Liver (tissue), 3 donors: ENCODE measurements around the gene MRPL18.

ENCODE experiments used
- CTCF ChIP-seq: fragments of 150-350 bp; IDR thresholded peaks from 2 replicates; pipeline ENCODE4 v1.5.1; 2017; ENCODE audit warnings: improper control_type of control experiment, low read depth, low read length; ENCODE audit not compliant: missing input control
- EGR1 ChIP-seq, 2 donors: IDR thresholded peaks; 2 replicates each; pipeline ENCODE4 v1.6.1; 2016 to 2018; ENCODE audit warnings: antibody characterized with exemption in 2 of 2, low read depth in 2 of 2
- GABPA ChIP-seq, 2 donors: IDR thresholded peaks in 1 of 2; conservative IDR thresholded peaks in 1 of 2; 2 replicates each; pipeline ENCODE4 v1.6.1; 2016; ENCODE audit warnings: antibody characterized with exemption in 2 of 2, mild to moderate bottlenecking in 1 of 2, moderate library complexity in 1 of 2
- JUND ChIP-seq, 2 donors: IDR thresholded peaks; 2 replicates each; pipeline ENCODE4 v1.6.1; 2016; ENCODE audit warnings: antibody characterized with exemption in 2 of 2
- NR2F2 ChIP-seq: IDR thresholded peaks from 2 replicates; pipeline ENCODE4 v1.6.1; 2016; ENCODE audit warnings: antibody characterized with exemption
- RAD21 ChIP-seq, 2 donors: IDR thresholded peaks; 2 replicates each; pipeline ENCODE4 v1.6.1; 2016; ENCODE audit warnings: antibody characterized with exemption in 2 of 2, mild to moderate bottlenecking in 2 of 2
- REST ChIP-seq: IDR thresholded peaks from 2 replicates; pipeline ENCODE4 v1.6.1; 2016; ENCODE audit warnings: antibody characterized with exemption, mild to moderate bottlenecking
- SP1 ChIP-seq: IDR thresholded peaks from 2 replicates; pipeline ENCODE4 v1.6.1; 2018; ENCODE audit warnings: antibody characterized with exemption, mild to moderate bottlenecking
- TAF1 ChIP-seq: conservative IDR thresholded peaks from 2 replicates; pipeline ENCODE4 v1.6.1; 2016; ENCODE audit warnings: antibody characterized with exemption, mild to moderate bottlenecking
- TF ChIP-seq, protein P1 (sequence below): IDR thresholded peaks from 2 replicates; pipeline ENCODE4 v1.6.1; 2016; ENCODE audit warnings: antibody characterized with exemption
- TF ChIP-seq, protein P2 (sequence below): IDR thresholded peaks from 2 replicates; pipeline ENCODE4 v1.6.1; 2016; ENCODE audit warnings: antibody characterized with exemption
- donor health status: healthy.
- donor health status: healthy.

- TF ChIP-seq TAF1, result no peak
- TF ChIP-seq CTCF, result no peak
- no peak for TF ChIP-seq SP1
- TF ChIP-seq, protein P1, sequence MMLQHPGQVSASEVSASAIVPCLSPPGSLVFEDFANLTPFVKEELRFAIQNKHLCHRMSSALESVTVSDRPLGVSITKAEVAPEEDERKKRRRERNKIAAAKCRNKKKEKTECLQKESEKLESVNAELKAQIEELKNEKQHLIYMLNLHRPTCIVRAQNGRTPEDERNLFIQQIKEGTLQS, result no peak
- TF ChIP-seq GABPA (IDR thresholded peaks at IDR 0.05 in 1 of 2, conservative IDR thresholded peaks at IDR 0.05 in 1 of 2), result no peak
- no peak for TF ChIP-seq RAD21 (IDR thresholded peaks at IDR 0.05)
- no peak for TF ChIP-seq REST
- TF ChIP-seq JUND (IDR thresholded peaks at IDR 0.05), result no peak
- no peak for TF ChIP-seq NR2F2
- TF ChIP-seq, protein P2, sequence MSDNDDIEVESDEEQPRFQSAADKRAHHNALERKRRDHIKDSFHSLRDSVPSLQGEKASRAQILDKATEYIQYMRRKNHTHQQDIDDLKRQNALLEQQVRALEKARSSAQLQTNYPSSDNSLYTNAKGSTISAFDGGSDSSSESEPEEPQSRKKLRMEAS, result no peak
- no peak for TF ChIP-seq EGR1 (IDR thresholded peaks at IDR 0.05; ENCODE audit: low read depth in 2 of 2)
Observed at GRCh38 chr6:159751448-159751847, 38.8 kb upstream of the MRPL18 start.
